ENCODE measurements around the gene MIEF1. TPM values are rescaled to one million over a fixed set of nuclear protein-coding genes. Genes with fewer than 3 reads are reported as not detected.

MIEF1 gene
- total RNA-seq, 1 experiment from 2014 or later = 29.9 TPM

DNA sequence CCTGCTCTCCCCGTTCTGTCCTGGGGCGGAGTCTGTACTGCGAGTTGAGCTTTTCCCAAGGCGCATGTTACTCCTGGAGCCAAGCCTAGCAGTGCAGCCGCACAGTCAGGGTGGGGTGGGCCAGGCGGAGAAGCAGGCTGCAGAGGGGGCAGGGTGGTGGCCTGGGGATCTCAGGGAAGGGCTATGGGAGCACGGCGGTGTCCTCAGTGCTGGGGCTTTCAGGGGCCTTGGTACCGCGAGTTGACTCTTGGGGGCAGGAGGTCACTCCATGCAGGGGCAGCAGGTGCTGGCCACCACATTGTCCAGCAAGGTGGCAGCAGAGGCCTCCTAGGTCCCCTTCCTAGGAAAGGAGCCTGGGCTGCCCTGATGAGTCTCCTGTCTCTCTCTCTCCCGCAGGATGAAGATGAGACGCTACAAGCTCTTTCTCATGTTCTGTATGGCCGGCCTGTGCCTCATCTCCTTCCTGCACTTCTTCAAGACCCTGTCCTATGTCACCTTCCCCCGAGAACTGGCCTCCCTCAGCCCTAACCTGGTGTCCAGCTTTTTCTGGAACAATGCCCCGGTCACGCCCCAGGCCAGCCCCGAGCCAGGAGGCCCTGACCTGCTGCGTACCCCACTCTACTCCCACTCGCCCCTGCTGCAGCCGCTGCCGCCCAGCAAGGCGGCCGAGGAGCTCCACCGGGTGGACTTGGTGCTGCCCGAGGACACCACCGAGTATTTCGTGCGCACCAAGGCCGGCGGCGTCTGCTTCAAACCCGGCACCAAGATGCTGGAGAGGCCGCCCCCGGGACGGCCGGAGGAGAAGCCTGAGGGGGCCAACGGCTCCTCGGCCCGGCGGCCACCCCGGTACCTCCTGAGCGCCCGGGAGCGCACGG, 14.9 kb upstream of the MIEF1 start:
- DNase-seq (ENCODE audit: low read depth, low spot score) (no peak), ATAC-seq (no peak)
- Histone ChIP-seq H3K27ac (ENCODE audit: low read length) (no peak overlapping the region), H3K9me3 (ENCODE audit: control insufficient read depth, insufficient read depth, low read depth, low read length) (no peaks in the 10 kb centered on the region), H3K4me3 (ENCODE audit: low read depth in 2 of 2, low read length in 2 of 2) (no peak overlapping the region), H3K4me1 (ENCODE audit: control insufficient read depth, insufficient read depth, low read length) (no peaks in the 10 kb centered on the region), H3K27me3 (ENCODE audit: control insufficient read depth, insufficient read depth, low read length) (no peaks in the 10 kb centered on the region), H3K36me3 (ENCODE audit: control insufficient read depth, insufficient read depth, low read length) (no peaks in the 10 kb centered on the region)
- intact Hi-C loops (cut with micrococcal nuclease; ENCODE audit: unreplicated experiment) (no loop called here), in situ Hi-C loops (cut with HindIII; ENCODE audit: low pct_unique_long_range_greater_than_20kb, low sequenced_read_pairs) (no loop called here)
- ChIA-PET POLR2A (no interaction called here), CTCF (no interaction called here)
- BruUV-seq (replicated peaks) = no TSS peak
- TF ChIP-seq SIN3A (IDR thresholded peaks at IDR 0.05; ENCODE audit: borderline replicate concordance, insufficient read depth, low read depth, low read length) = no peak
- TF ChIP-seq, protein P1, sequence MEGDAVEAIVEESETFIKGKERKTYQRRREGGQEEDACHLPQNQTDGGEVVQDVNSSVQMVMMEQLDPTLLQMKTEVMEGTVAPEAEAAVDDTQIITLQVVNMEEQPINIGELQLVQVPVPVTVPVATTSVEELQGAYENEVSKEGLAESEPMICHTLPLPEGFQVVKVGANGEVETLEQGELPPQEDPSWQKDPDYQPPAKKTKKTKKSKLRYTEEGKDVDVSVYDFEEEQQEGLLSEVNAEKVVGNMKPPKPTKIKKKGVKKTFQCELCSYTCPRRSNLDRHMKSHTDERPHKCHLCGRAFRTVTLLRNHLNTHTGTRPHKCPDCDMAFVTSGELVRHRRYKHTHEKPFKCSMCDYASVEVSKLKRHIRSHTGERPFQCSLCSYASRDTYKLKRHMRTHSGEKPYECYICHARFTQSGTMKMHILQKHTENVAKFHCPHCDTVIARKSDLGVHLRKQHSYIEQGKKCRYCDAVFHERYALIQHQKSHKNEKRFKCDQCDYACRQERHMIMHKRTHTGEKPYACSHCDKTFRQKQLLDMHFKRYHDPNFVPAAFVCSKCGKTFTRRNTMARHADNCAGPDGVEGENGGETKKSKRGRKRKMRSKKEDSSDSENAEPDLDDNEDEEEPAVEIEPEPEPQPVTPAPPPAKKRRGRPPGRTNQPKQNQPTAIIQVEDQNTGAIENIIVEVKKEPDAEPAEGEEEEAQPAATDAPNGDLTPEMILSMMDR (IDR thresholded peaks at IDR 0.05) = no peak
- TF ChIP-seq POLR2AphosphoS5 (IDR thresholded peaks at IDR 0.05; ENCODE audit: low read depth, low read length) = no peak
- TF ChIP-seq, protein P2, sequence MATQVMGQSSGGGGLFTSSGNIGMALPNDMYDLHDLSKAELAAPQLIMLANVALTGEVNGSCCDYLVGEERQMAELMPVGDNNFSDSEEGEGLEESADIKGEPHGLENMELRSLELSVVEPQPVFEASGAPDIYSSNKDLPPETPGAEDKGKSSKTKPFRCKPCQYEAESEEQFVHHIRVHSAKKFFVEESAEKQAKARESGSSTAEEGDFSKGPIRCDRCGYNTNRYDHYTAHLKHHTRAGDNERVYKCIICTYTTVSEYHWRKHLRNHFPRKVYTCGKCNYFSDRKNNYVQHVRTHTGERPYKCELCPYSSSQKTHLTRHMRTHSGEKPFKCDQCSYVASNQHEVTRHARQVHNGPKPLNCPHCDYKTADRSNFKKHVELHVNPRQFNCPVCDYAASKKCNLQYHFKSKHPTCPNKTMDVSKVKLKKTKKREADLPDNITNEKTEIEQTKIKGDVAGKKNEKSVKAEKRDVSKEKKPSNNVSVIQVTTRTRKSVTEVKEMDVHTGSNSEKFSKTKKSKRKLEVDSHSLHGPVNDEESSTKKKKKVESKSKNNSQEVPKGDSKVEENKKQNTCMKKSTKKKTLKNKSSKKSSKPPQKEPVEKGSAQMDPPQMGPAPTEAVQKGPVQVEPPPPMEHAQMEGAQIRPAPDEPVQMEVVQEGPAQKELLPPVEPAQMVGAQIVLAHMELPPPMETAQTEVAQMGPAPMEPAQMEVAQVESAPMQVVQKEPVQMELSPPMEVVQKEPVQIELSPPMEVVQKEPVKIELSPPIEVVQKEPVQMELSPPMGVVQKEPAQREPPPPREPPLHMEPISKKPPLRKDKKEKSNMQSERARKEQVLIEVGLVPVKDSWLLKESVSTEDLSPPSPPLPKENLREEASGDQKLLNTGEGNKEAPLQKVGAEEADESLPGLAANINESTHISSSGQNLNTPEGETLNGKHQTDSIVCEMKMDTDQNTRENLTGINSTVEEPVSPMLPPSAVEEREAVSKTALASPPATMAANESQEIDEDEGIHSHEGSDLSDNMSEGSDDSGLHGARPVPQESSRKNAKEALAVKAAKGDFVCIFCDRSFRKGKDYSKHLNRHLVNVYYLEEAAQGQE (IDR thresholded peaks at IDR 0.05; ENCODE audit: insufficient read depth in 1 of 2, low read depth in 2 of 2, low read length in 1 of 2) = no peak
- no peak for TF ChIP-seq TCF7L2 (IDR thresholded peaks at IDR 0.05; ENCODE audit: low read depth, low read length)

DNA sequence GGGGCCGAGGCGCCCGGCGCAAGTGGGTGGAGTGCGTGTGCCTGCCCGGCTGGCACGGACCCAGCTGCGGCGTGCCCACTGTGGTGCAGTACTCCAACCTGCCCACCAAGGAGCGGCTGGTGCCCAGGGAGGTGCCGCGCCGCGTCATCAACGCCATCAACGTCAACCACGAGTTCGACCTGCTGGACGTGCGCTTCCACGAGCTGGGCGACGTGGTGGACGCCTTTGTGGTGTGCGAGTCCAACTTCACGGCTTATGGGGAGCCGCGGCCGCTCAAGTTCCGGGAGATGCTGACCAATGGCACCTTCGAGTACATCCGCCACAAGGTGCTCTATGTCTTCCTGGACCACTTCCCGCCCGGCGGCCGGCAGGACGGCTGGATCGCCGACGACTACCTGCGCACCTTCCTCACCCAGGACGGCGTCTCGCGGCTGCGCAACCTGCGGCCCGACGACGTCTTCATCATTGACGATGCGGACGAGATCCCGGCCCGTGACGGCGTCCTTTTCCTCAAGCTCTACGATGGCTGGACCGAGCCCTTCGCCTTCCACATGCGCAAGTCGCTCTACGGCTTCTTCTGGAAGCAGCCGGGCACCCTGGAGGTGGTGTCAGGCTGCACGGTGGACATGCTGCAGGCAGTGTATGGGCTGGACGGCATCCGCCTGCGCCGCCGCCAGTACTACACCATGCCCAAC, 14.1 kb upstream of the MIEF1 start:
- Histone ChIP-seq H3K27me3 (ENCODE audit: control insufficient read depth, insufficient read depth, low read length) (no peaks in the 10 kb centered on the region), H3K27ac (ENCODE audit: low read length) (no peak overlapping the region), H3K9me3 (ENCODE audit: control insufficient read depth, insufficient read depth, low read depth, low read length) (no peaks in the 10 kb centered on the region), H3K36me3 (ENCODE audit: control insufficient read depth, insufficient read depth, low read length) (no peaks in the 10 kb centered on the region), H3K4me3 (ENCODE audit: low read depth in 2 of 2, low read length in 2 of 2) (no peak overlapping the region), H3K4me1 (ENCODE audit: control insufficient read depth, insufficient read depth, low read length) (no peaks in the 10 kb centered on the region)
- TF ChIP-seq POLR2AphosphoS5 (IDR thresholded peaks at IDR 0.05; ENCODE audit: low read depth, low read length) (no peak), SIN3A (IDR thresholded peaks at IDR 0.05; ENCODE audit: borderline replicate concordance, insufficient read depth, low read depth, low read length) (no peak), TCF7L2 (IDR thresholded peaks at IDR 0.05; ENCODE audit: low read depth, low read length) (no peak)
- TF ChIP-seq, protein P1 (IDR thresholded peaks at IDR 0.05) = no peak
- TF ChIP-seq, protein P2 (IDR thresholded peaks at IDR 0.05; ENCODE audit: insufficient read depth in 1 of 2, low read depth in 2 of 2, low read length in 1 of 2) = no peak
- in situ Hi-C loops (cut with HindIII; ENCODE audit: low pct_unique_long_range_greater_than_20kb, low sequenced_read_pairs) = no loop called here
- DNase-seq (ENCODE audit: low read depth, low spot score) (no peak), ATAC-seq (no peak)
- BruUV-seq (replicated peaks) = no TSS peak
- intact Hi-C loops (cut with micrococcal nuclease; ENCODE audit: unreplicated experiment) = no loop called here
- ChIA-PET POLR2A (no interaction called here), CTCF (no interaction called here)

Data from Panc1 (cell line).